ENCODE data around the gene KRT17. TPM values are rescaled to one million over a fixed set of nuclear protein-coding genes. Genes with fewer than 3 reads are reported as not detected.

KRT17 gene
- total RNA-seq, 1 donor from 2014 or later, result 14.8 TPM

DNA sequence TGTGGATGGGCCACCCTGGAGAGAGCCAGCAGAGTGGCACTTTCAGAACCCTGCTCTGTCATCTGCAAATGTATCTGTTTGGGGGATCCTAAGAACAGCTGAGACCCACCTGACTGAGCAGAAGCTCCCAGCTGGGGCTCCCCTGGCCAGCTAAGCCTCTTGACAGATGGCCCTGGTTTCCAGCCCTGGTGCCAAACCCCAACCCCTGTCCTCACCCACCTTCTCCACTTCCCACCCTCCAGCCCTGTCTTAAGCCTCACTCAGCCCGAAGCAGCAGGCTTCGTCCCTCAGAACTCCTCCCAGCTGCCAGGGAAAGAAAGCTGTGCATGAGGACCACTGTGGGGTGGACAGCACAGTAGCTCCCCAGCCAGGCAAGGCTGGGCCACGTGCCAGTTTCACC is 49.0 kb downstream of the KRT17 start:
- intact Hi-C loops (cut with DNase I), result no loop called here
- no peak for DNase-seq (ENCODE audit: low spot score in 2 of 2)
- Histone ChIP-seq H3K9me3 (no peaks in the 10 kb centered on the region), H3K27me3 (no peaks in the 10 kb centered on the region), H3K4me1 (peaks cover 0 to 5% of the 10 kb centered on the region in 2 donors), H3K36me3 (no peaks in the 10 kb centered on the region), H3K4me3 (no peak overlapping the region), H3K27ac (no peak overlapping the region)
- TF ChIP-seq, protein P1, sequence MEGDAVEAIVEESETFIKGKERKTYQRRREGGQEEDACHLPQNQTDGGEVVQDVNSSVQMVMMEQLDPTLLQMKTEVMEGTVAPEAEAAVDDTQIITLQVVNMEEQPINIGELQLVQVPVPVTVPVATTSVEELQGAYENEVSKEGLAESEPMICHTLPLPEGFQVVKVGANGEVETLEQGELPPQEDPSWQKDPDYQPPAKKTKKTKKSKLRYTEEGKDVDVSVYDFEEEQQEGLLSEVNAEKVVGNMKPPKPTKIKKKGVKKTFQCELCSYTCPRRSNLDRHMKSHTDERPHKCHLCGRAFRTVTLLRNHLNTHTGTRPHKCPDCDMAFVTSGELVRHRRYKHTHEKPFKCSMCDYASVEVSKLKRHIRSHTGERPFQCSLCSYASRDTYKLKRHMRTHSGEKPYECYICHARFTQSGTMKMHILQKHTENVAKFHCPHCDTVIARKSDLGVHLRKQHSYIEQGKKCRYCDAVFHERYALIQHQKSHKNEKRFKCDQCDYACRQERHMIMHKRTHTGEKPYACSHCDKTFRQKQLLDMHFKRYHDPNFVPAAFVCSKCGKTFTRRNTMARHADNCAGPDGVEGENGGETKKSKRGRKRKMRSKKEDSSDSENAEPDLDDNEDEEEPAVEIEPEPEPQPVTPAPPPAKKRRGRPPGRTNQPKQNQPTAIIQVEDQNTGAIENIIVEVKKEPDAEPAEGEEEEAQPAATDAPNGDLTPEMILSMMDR (IDR thresholded peaks at IDR 0.05), result no peak

- no peaks in the 10 kb centered on the region for H3K36me3 ChIP-seq
- no peak within 1 kb of the TSS for H3K27ac ChIP-seq
- H3K4me3 ChIP-seq, result no peak within 1 kb of the TSS
- TF ChIP-seq, protein P1 (IDR thresholded peaks at IDR 0.05), result no peak
- no peaks in the 10 kb centered on the region for H3K27me3 ChIP-seq
- intact Hi-C loops (cut with DNase I), result no loop called here
- DNase-seq (ENCODE audit: low spot score in 2 of 2), result no peak
- no peaks in the 10 kb centered on the region for H3K9me3 ChIP-seq
- no peaks in the 10 kb centered on the region for H3K4me1 ChIP-seq
These were observed 52.6 kb downstream of the KRT17 start, which contains the start of gene KRT9 for GRCh38 chr17:41571561-41572434. TSS of gene KRT9 (minus strand) at chr17:41572059. CDS start at chr17:41571992, 67 bp downstream.

Other genes with a start within 250 kb of the KRT17 start
- not detected for gene KRT34, start 242.3 kb downstream of the KRT17 start, total RNA-seq
- gene KRT31, start 227.0 kb downstream of the KRT17 start, total RNA-seq, result not detected
- not detected for gene KRT37, start 200.0 kb downstream of the KRT17 start, total RNA-seq
- gene KRT38, start 183.6 kb downstream of the KRT17 start, total RNA-seq, result not detected
- not detected for gene KRT32, start 157.2 kb downstream of the KRT17 start, total RNA-seq
- not detected for gene KRT35, start 143.4 kb downstream of the KRT17 start, total RNA-seq
- gene KRT36, start 134.7 kb downstream of the KRT17 start, total RNA-seq, result not detected
- gene KRT13, start 119.0 kb downstream of the KRT17 start, total RNA-seq, result 1.9 TPM
- gene KRT15, start 105.7 kb downstream of the KRT17 start, total RNA-seq, result 0.32 TPM
- 1.4 TPM for gene KRT19, start 96.3 kb downstream of the KRT17 start, total RNA-seq
- not detected for gene KRT9, start 52.5 kb downstream of the KRT17 start, total RNA-seq
- gene KRT14, start 37.7 kb downstream of the KRT17 start, total RNA-seq, result 10.3 TPM
- gene KRT16, start 11.8 kb downstream of the KRT17 start, total RNA-seq, result 31.9 TPM
- gene EIF1, start 64.3 kb upstream of the KRT17 start, total RNA-seq, result 102 TPM
- not detected for gene GAST, start 87.8 kb upstream of the KRT17 start, total RNA-seq
- not detected for gene HAP1, start 110.1 kb upstream of the KRT17 start, total RNA-seq
- 47.9 TPM for gene JUP, start 162.1 kb upstream of the KRT17 start, total RNA-seq
- 61.4 TPM for gene P3H4, start 187.4 kb upstream of the KRT17 start, total RNA-seq
- gene FKBP10, start 188.4 kb upstream of the KRT17 start, total RNA-seq, result 388 TPM
- 36.7 TPM for gene NT5C3B, start 211.7 kb upstream of the KRT17 start, total RNA-seq
- gene KLHL10, start 213.2 kb upstream of the KRT17 start, total RNA-seq, result not detected
- gene KLHL11, start 240.8 kb upstream of the KRT17 start, total RNA-seq, result 8.9 TPM